Fibroblast of villous mesenchyme (primary cell): ENCODE data around the gene NPEPL1. TPM values are rescaled to one million over a fixed set of nuclear protein-coding genes. Genes with fewer than 3 reads are reported as not detected.

Experiments
- DNase-seq: peaks from one replicate; pipeline ENCODE4 v3.0.0-alpha.2; 2010; ENCODE audit warnings: low read depth
- H3K4me3 ChIP-seq: 2 replicates; pipeline ENCODE4 v1.5.1; 2011; ENCODE audit warnings: low read depth, mild to moderate bottlenecking, low read length
- total RNA-seq: library from RNA; depleted of rRNA; stranded (reverse); fragments of >200 nt; gene quantifications from 2 replicates; pipeline ENCODE4 v1.2.3, GENCODE V29; 2012
- TF ChIP-seq, protein P1 (sequence below): IDR thresholded peaks from 2 replicates; pipeline ENCODE4 v1.5.1; 2012; ENCODE audit warnings: low read depth, mild to moderate bottlenecking, low read length; ENCODE audit not compliant: insufficient read depth

The NPEPL1 gene
- total RNA-seq, 1 donor: 23.7 TPM

GRCh38 chr20:58706975-58707681 lies 14.5 kb downstream of the NPEPL1 start:
- TF ChIP-seq, protein P1, sequence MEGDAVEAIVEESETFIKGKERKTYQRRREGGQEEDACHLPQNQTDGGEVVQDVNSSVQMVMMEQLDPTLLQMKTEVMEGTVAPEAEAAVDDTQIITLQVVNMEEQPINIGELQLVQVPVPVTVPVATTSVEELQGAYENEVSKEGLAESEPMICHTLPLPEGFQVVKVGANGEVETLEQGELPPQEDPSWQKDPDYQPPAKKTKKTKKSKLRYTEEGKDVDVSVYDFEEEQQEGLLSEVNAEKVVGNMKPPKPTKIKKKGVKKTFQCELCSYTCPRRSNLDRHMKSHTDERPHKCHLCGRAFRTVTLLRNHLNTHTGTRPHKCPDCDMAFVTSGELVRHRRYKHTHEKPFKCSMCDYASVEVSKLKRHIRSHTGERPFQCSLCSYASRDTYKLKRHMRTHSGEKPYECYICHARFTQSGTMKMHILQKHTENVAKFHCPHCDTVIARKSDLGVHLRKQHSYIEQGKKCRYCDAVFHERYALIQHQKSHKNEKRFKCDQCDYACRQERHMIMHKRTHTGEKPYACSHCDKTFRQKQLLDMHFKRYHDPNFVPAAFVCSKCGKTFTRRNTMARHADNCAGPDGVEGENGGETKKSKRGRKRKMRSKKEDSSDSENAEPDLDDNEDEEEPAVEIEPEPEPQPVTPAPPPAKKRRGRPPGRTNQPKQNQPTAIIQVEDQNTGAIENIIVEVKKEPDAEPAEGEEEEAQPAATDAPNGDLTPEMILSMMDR: no peak
- no peak for DNase-seq
- no peak overlapping the region for H3K4me3 ChIP-seq

- TF ChIP-seq, protein P1: no peak
- H3K4me3 ChIP-seq: no peak overlapping the region
- DNase-seq: no peak
These were observed 15.2 kb downstream of the NPEPL1 start for GRCh38 chr20:58707770-58708169.

DNA sequence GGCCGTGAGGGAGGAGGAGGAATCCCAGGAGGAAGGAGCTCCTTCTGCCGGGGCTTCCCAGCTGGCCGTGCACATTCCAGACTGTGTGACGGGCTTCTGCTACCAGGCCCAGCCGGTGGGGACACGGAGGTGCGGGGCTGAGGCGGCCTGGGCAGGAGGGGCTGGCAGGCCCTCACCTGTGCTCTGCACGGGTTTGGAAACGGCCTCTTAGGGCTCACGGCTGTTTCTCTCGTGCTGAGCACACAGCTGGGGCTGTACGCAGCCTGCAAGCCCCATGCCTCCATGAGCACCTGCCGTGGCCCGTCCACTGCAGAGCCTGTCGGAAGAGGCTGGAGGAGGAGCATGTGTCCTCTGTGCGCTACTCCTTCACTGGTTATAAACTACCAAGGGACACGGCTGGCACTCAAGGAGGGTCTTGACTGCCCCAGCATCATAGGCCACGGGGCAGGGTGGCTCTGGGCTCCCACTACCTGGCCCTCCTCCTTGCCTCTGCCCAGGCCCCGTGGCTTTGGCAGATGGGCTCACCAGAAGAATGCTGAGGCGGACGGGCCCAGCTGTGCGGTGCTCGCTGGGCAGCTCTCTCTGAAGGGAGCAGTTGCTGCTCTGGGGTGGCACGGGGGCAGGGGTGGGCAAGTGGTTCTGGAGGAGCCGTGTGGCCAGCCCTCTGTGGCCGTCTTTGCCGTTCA lies 15.8 kb downstream of the NPEPL1 start:
- TF ChIP-seq, protein P1: no peak
- H3K4me3 ChIP-seq: no peak overlapping the region
- no peak for DNase-seq

GRCh38 chr20:58709013-58709702 lies 16.6 kb downstream of the NPEPL1 start:
- TF ChIP-seq, protein P1: no peak
- no peak overlapping the region for H3K4me3 ChIP-seq
- no peak for DNase-seq

GRCh38 chr20:58709703-58710039 lies 17.1 kb downstream of the NPEPL1 start:
- no peak for DNase-seq
- no peak overlapping the region for H3K4me3 ChIP-seq
- TF ChIP-seq, protein P1: no peak

DNA sequence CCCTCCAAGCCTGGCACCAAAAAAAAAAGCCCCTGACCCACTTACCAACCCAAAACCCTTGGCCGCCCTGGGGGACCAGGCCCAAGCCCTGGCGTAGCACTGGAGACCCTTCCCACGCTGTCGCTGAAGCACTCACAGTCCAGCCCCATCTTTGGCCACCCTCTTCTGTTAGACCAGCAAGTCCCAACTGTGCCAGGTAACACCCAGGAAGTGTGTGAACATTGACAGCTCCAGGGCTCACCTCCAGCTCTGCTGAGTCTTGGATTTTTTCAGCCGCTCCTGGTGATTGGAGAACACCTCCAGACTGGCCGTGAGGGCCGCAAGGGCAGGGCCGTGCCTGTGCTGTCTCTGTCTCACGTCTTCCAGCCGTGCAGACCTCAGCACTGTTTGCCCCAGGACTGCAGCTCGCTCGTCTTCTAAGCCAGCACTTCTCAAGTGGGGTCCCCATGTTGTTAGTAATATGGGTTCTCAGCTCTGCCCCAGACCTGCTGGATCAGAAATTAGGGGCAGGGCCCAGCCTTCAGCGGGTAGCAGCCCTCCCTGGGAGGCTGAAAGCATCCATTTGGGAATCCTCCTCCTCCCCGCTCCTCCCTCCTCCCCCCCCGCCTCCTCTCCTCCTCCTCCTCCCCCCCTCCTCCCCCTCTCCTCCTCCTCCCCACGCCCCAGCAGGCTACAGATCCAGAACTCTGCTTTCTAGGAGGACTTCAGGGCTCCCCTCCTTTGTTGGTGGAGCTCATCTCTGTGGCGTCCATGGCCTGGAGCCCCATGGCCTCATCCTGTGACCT lies 18.1 kb downstream of the NPEPL1 start:
- H3K4me3 ChIP-seq: no peak overlapping the region
- TF ChIP-seq, protein P1: no peak
- no peak for DNase-seq
